ENCODE data around the gene WDR31.
"Not testable (repeated sequence)": the region's sequence is repeated elsewhere in the genome, so short reads cannot be mapped to it uniquely, and the experiment has no call there.

Gene WDR31

GRCh38 chr9:113340011-113340699 lies at the start of gene WDR31:
Gene WDR31, minus strand, starts transcription at chr9:113340275. Its CDS starts 8,253 bp downstream, at chr9:113332022.
- peak; percentile 79 for DNase-seq

DNA sequence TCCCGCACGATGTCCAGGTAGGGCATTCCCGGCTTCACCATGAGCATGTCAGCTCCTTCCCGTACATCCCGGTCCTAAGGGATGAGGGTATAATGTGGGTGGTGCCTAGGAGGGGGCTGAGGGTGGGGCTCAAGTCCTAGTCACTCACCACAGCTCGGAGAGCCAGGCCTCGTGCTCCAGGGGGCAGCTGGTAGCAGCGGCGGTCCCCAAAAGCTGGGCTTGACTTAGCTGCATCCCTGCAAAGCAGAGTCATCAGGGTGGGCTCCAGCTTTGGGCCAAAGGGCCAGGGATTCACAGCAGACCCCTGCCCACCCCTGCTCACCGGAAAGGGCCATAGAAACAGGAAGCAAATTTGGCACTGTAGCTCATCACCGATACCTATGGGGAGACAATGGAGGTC lies 49.4 kb upstream of the WDR31 start:
- DNase-seq: no peak

GRCh38 chr9:113388833-113389232 lies 48.8 kb upstream of the WDR31 start:
- DNase-seq: no peak

DNA sequence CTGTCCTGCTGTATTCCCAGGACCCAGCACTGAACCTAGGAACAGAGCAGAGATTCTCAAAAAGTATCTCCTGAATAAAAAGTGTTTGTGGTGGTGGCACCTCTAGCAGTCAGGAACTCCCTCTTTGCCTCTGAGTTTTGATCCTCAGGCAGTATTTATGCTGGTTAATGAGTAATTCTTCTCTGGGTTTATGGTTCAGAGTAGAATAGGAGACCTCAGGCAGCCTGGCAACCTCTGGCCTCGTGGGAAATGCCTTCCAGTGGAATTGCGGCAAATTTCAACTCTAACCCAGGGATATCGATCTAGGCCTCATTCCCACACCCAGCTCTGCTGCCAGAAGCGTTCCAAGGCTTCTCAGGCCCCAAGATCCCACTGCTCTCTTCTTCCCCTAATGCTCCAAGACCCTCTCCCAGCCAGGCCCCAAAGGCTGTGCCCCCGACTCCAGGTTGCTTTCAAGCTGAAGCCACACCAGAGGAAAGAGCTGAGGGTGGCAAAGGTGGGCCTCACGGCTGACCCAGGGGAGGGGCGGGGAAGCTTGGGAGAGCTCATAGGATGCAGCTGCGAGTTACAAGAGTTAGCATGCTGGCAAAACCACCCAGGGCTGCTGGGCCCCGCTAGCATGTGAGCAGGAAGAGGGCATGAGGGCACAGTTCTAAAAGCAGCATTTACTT lies 47.6 kb upstream of the WDR31 start:
- DNase-seq: no peak

- no peak for DNase-seq
These were observed 46.7 kb upstream of the WDR31 start for GRCh38 chr9:113386571-113387393.

DNA sequence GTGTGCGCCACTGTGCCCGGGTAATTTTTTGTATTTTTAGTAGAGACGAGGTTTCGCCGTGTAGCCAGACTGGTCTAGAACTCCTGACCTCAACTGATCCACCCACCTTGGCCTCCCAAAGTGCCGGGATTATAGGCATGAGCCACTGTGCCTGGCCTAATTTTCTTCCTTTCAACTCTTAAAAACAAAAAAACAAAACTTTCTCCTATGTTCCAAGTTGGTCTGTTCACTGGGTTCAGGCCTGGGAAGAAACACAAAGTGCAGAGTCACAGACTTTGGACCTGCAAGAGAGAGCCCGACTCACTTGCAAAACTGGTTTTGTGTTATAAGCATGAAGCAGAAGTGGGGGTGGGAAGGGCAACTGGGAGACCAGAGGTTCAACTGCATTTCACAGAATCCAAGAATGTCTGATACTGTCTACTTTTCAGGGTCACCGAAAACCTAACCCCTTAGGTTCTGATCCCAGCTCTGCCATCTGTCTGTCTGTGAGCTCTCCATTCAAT lies 41.9 kb upstream of the WDR31 start:
- no peak for DNase-seq

GRCh38 chr9:113381441-113381840 lies 41.4 kb upstream of the WDR31 start:
- not testable (repeated sequence) for DNase-seq

GRCh38 chr9:113380869-113381378 lies 40.8 kb upstream of the WDR31 start:
- DNase-seq: no peak

DNA sequence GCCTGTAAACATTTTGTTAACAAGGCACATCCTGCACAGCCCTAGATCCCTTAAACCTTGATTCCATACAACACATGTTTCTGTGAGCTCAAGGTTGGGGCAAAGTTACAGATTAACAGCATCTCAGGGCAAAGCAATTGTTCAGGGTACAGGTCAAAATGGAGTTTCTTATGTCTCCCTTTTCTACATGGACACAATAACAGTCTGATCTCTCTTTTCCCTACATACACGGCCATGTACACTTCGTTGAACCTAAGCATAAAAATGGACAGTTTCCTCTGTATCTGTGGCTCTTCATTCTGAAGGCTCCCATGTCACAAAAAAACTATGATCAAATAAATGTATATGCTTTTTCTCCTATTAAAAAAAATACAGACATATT lies 39.7 kb upstream of the WDR31 start:
- not testable (repeated sequence) for DNase-seq

GRCh38 chr9:113379094-113379828 lies 39.2 kb upstream of the WDR31 start:
- DNase-seq: not testable (repeated sequence)

GRCh38 chr9:113376634-113377567 lies 36.8 kb upstream of the WDR31 start, which contains the start of gene HDHD3:
Gene HDHD3, minus strand, starts transcription at chr9:113376986. Its CDS starts 2,632 bp downstream, at chr9:113374354.
- peak; percentile 31 for DNase-seq

DNA sequence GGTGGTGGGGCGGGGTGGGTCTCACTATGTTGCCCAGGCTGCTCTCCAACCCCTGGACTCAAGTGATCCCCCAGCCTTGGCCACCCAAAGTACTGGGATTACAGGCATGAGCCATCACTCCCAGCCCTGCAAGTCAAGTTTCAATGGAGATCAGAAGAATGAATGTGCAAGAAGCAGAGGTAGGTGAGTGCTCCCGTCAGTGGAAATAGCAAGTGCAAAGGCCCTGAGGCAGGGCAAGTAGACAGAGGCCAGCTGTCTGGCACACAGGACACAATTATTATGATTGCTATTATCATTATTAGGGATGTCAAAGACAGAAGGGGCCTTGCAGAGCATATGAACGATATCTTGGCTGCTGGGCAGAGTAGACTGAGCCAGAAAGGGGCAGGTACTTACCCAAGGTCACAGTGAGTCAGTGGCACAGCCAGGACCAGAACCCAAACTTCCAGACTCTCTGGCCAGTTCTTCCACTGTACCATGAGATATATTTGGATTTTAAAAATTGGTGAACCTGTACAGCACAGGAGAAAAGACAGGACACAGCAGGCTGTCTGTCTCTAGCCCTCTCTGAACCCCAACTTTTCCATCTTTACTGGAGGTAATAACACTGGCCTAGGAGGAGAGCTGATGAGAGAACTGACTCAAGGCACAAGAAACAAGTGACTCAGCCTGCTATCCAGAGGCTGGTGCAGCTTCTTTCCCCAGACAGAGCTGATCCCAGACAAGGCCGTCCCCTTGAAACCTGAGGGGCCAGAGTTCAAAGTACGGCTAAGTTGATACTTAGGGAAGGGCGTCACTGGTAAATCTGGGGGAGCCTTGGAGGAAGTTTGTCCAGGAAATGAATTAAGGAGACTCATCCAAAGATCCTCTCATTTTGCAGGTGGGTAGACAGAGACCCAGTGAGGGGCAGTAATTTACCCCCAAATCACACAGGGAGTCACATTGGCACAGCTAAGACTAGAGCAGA lies 35.3 kb upstream of the WDR31 start:
- DNase-seq: no peak

GRCh38 chr9:113373676-113374392 lies 33.8 kb upstream of the WDR31 start:
- DNase-seq: no peak

DNA sequence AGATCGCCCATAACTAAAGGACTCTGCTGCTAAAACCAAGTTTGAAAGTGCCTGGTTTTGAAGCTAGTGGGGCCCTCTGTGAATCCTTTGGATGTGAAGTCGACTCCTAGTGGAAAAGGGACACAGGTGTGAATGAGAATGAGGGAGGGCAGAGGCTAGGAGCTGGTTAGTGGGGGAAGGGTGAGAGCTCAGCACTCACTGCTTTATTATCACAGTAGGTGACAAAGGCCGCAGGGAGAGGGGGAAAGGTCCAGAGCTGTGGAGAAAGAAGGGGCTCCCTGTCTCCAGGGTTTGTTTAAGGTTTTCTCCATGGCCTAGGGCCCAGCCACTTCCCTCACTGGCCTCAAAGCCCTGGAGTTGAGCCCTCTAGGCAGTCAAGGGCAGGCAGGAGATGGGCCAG lies 33.2 kb upstream of the WDR31 start:
- no peak for DNase-seq

GRCh38 chr9:113372059-113372458 lies 32.0 kb upstream of the WDR31 start:
- no peak for DNase-seq

- DNase-seq: no peak
These were observed 30.8 kb upstream of the WDR31 start for GRCh38 chr9:113370806-113371325.

DNA sequence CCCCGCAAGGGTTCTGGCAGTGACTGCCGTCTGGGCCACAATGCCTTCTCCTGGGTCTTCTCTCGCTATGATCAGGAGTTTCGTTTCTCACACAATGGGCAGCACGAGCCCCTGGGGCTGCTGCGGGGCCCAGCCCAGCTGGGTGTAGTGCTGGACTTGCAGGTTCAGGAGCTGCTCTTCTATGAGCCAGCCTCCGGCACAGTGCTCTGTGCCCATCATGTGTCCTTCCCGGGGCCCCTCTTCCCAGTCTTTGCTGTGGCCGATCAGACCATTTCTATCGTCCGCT lies 29.7 kb upstream of the WDR31 start:
- no peak for DNase-seq

DNA sequence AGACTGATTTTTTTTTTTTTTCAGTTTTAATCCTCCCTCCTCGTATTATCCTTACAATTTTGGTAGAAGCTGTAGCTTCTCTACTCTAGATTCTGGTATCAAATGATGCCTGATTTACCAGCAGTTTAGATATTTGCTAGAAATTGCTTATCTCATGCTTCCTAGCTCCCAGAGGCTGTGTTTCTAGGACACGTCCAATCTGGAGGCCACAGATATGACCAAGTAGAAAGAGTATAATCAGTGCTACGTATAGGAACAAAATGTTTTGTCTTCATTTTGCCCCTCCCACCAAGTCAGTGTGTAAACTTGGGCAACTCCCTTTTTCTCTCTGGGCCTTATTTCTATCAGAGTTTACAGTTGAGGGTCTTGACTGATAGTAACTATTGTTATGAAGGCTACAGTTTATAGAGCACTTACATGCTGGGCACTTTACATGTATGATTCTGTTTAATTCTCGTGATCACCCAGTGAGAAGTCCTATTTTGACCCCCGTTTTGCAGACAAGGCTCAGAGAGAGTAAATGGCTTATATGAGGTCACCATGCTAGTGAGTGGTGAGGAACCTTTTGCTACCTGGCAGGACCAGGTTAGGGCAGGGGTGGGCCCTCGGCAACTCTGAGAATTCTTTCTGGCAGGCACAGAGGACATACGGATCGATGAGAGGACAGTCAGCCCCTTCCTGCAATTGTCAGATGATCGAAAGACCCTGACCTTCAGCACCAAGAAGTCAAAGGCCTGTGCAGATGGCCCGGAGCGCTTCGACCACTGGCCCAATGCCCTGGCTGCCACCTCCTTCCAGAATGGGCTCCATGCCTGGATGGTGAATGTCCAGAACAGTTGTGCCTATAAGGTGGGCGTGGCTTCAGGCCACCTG lies 29.1 kb upstream of the WDR31 start:
- DNase-seq: no peak
